Activated gamma-delta T cell (primary cell): ENCODE data around the gene ALPI.
"Not testable (repeated sequence)": the region's sequence is repeated elsewhere in the genome, so short reads cannot be mapped to it uniquely, and the experiment has no call there.

Experiments used
- DNase-seq: peaks from one replicate; lab custom pipeline; 2025; lab: John Stamatoyannopoulos, UW
- total RNA-seq, 2 donors: gene quantifications; one replicate each; lab custom pipeline; 2026; lab: John Stamatoyannopoulos, UW

ALPI gene
- 0 to 0.04 reads per million in 2 donors for total RNA-seq

GRCh38 chr2:232455426-232456255, at the start of gene ALPI:
ALPI (plus strand) TSS chr2:232456153; CDS start chr2:232456200, 47 bp downstream.
- DNase-seq: no peak

- no peak for DNase-seq
Measured at GRCh38 chr2:232406556-232407310, 49.2 kb upstream of the ALPI start, which contains the start of gene ALPG. ALPG (plus strand) TSS chr2:232406844; CDS start chr2:232406895, 51 bp downstream.

- DNase-seq: not testable (repeated sequence)
Measured at GRCh38 chr2:232407428-232408150, 48.4 kb upstream of the ALPI start.

GRCh38 chr2:232408269-232408668, 47.7 kb upstream of the ALPI start:
- DNase-seq: not testable (repeated sequence)

GRCh38 chr2:232409617-232410016, 46.3 kb upstream of the ALPI start:
- DNase-seq: not testable (repeated sequence)

- no peak for DNase-seq
Measured at GRCh38 chr2:232410238-232410900, 45.6 kb upstream of the ALPI start.

- DNase-seq: no peak
Measured at GRCh38 chr2:232411901-232412629, 43.9 kb upstream of the ALPI start.

- DNase-seq: no peak
Measured at GRCh38 chr2:232412986-232413385, 43.0 kb upstream of the ALPI start.

- DNase-seq: no peak
Measured at GRCh38 chr2:232415138-232415690, 40.7 kb upstream of the ALPI start.

GRCh38 chr2:232415736-232416520, 40.0 kb upstream of the ALPI start:
- no peak for DNase-seq

GRCh38 chr2:232416521-232417470, 39.2 kb upstream of the ALPI start:
- DNase-seq: no peak

GRCh38 chr2:232417489-232417888, 38.5 kb upstream of the ALPI start:
- no peak for DNase-seq

- no peak for DNase-seq
Measured at GRCh38 chr2:232418056-232418455, 37.9 kb upstream of the ALPI start.

- no peak for DNase-seq
Measured at GRCh38 chr2:232418466-232419244, 37.3 kb upstream of the ALPI start.

- no peak for DNase-seq
Measured at GRCh38 chr2:232419245-232420072, 36.5 kb upstream of the ALPI start.

GRCh38 chr2:232420073-232420454, 35.9 kb upstream of the ALPI start:
- no peak for DNase-seq
